ENCODE measurements around the gene SEMA6D.

DNA sequence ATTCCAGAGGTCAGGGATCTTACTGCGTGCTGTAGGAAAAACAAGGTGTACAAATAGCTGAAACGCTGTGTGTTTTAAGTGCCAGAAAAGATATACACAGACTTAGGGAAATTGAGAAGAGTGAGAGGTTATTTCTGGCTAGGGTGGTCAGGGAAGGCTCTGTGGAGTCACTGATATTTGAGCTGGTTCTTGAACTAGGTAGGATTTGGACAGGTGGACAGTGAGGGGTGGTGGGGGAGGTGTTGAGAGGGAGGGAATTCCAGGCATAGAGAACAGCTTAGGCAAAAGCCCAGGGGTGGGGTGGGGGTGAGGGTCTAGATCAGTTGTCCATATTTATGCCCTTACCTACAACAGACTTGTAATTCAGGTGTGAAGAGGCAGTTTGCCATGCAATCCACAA, 7.0 kb downstream of the SEMA6D start:
- TF ChIP-seq, protein P1, sequence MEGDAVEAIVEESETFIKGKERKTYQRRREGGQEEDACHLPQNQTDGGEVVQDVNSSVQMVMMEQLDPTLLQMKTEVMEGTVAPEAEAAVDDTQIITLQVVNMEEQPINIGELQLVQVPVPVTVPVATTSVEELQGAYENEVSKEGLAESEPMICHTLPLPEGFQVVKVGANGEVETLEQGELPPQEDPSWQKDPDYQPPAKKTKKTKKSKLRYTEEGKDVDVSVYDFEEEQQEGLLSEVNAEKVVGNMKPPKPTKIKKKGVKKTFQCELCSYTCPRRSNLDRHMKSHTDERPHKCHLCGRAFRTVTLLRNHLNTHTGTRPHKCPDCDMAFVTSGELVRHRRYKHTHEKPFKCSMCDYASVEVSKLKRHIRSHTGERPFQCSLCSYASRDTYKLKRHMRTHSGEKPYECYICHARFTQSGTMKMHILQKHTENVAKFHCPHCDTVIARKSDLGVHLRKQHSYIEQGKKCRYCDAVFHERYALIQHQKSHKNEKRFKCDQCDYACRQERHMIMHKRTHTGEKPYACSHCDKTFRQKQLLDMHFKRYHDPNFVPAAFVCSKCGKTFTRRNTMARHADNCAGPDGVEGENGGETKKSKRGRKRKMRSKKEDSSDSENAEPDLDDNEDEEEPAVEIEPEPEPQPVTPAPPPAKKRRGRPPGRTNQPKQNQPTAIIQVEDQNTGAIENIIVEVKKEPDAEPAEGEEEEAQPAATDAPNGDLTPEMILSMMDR (conservative IDR thresholded peaks at IDR 0.05 in 1 of 2, IDR thresholded peaks at IDR 0.05 in 1 of 2; ENCODE audit: extremely low read depth in 1 of 2, insufficient read depth in 1 of 2, low read depth in 1 of 2, low read length in 2 of 2), result no peak
- no peak for TF ChIP-seq EZH2 (IDR thresholded peaks at IDR 0.05; ENCODE audit: borderline replicate concordance, low read length)
